NCI-H2107 treated with DMSO at 0.1 percent for 48 hours (cell line): ENCODE data around the gene MYO7B.
"Not testable (repeated sequence)": the region's sequence is repeated elsewhere in the genome, so short reads cannot be mapped to it uniquely, and the experiment has no call there.

ENCODE experiments used
- DNase-seq: peaks from one replicate; lab custom pipeline; 2025; ENCODE audit not compliant: unreplicated experiment; lab: John Stamatoyannopoulos, UW

The MYO7B gene

GRCh38 chr2:127523269-127523939 is 12.1 kb upstream of the MYO7B start:
- DNase-seq, result no peak

DNA sequence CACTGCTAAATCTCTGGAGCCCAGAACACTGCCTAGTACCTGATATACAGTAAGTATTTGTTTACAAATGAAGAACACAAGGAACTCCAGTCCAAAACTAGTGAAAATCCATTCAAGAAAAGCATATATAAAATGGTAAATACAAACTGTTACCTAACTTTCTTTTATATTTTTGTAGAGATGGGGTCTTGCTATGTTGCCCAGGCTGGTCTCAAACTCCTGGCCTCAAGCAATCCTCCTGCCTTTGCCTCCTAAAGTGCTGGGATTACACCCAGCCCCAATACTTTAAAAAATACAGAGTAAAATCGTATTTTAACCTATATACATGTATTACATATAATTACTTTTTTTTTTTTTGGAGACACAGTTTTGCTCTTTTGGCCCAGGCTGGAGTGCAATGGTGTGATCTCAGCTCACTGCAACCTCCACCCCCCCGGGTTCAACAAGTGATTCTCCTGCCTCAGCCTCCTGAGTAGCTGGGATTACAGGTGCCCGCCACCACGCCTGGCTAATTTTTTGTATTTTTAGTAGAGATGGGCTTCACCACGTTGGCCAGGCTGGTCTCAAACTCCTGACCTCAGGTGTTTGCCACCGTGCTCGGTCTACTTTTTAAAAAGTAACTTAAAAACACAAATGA is 11.2 kb upstream of the MYO7B start:
- DNase-seq, result not testable (repeated sequence)

GRCh38 chr2:127525691-127526131 is 9.8 kb upstream of the MYO7B start:
- DNase-seq, result no peak

- peak; percentile 95 for DNase-seq
Measured at GRCh38 chr2:127526132-127527000, 9.1 kb upstream of the MYO7B start, which contains the start of gene IWS1. IWS1 (minus strand) TSS chr2:127526489; CDS start chr2:127526208, 281 bp downstream.

- DNase-seq, result no peak
Measured at GRCh38 chr2:127527001-127527804, 8.3 kb upstream of the MYO7B start.

DNA sequence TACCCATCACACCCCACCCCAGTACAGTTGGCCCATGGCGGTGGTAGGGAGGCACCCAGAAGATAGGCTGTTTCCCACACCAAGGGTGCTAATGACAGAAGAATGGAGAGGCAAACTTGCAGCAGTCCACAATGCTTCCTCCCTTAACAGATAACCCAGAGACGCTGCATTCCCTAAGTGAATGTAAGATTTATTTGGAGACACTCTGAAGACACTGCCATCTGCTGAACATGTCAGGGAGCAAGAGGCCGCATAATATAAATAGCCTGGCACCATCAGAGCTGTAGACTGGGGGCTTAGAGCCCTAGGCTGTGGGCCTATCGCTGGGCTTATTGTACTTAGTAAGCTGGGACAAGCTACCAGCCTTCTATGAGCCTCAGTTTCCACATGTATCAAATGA is 7.0 kb upstream of the MYO7B start:
- no peak for DNase-seq

GRCh38 chr2:127529416-127529815 is 6.1 kb upstream of the MYO7B start:
- DNase-seq, result not testable (repeated sequence)

DNA sequence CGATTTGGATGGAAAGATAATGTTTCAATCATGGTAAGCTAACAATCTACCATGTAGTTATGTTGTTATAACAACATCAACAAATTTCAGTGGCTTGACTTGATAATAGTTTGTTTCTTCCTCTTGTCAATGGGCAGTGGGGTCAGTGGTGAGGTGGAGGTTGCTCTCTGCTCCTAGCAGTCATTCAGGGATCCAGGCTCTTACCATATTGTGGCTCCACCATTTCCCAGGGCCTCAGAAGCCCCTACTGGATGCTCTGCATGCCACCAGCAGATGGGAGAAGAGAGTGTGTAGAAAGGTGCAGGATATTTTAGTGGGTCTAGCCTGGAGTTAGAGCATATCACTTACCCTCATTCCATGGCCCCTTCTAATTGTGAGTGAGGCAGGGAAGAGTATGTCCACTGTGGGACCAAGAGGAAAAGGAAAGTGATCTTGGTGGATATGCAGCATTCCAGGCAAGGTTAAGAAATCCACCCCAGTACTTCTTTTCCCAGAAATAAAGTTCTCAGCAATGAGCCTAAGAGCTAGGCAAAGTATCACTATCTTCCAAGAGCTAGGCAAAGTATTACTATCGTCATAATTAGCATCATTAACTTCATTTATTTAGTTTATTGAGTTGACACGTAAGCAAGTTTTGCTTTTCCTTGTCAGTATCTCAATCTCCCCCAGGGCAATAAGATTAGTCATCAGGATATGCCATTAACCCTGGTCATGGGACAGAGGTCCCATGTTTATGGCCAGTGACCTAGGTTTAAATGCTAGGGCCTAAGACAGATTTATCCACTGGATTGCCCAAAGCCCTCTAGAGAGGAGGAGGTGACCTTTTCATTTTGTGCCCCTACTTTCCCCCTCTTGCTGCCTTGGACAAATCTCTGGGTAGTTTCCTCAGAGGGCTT is 5.0 kb upstream of the MYO7B start:
- DNase-seq, result no peak

- DNase-seq, result no peak
Measured at GRCh38 chr2:127531221-127531648, 4.2 kb upstream of the MYO7B start.

DNA sequence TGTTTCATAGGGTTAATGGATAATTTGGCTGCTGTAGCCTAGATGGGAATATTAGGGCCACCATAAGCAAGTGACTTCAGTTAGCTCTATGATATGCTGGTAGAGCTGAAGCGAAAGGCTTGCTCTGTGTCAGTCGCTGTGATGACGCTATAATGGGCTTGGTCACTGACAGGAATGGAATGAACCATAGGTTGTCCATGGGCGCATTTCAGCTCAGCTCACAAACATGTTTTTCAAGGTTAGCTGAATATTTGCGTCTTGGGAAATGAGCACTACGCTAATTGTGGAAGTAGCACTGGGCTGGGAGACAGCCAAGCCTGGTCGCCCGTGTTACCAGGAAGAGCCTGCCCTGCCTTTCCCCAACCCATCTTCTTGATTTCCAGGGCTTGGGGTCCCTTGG is 3.2 kb upstream of the MYO7B start:
- no peak for DNase-seq

DNA sequence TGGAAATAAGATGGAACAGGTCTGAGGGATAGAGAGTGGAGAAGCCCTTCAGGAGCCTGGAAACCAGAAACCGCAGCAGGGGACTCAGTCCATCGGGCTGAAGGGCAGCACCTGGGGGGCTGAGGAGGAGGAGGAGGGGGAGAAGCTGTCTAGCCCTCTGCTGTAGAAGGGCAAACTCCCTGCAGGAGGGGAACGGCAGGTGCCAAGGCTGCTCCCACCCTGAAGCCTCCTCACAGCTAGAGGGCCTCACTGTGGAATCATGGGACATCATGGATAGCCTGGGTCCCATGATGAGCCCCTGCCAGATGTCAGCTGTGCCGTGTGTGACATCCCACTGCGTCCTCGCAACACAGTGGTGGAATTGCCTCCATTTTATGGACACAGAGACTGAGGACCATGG is 435 bp downstream of the MYO7B start:
- no peak for DNase-seq

DNA sequence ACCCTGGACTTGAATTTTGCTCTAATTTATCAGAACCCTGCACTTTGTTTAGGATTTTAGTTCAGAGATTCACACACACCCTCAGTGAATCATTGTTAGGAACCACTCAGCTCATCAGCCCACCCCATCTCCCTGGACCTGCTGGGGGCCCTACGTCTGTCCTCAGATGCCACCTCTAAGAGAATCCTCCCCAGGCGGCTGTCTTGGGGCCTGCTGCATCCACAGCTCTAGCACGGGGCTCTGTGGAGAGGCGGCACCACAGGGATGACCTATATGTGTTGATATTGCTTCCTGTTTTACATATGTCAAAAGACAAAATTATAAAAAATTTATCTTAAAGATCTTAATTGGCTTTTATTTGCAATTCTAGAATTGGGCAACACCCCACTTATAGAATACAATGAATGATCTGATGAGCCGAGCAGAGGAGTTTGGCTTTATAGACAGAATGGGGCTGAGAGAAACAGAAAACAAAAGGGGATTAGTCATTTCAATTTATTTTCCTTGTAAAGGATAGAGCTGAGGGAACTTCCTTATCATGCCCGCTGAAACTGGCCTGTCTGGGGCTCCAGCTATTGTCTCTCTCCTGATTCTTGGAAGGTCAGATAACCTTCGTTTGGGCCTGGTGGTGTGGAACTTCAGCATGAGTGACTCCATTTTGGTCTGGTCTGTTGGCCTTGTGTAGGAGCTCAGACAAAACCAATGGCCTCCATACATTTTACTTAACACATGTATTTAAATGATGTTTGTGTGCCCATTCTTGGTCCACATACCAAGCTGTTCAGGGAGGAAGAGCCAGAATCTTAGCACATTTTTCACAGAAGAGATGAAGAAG is 1.4 kb downstream of the MYO7B start:
- no peak for DNase-seq

DNA sequence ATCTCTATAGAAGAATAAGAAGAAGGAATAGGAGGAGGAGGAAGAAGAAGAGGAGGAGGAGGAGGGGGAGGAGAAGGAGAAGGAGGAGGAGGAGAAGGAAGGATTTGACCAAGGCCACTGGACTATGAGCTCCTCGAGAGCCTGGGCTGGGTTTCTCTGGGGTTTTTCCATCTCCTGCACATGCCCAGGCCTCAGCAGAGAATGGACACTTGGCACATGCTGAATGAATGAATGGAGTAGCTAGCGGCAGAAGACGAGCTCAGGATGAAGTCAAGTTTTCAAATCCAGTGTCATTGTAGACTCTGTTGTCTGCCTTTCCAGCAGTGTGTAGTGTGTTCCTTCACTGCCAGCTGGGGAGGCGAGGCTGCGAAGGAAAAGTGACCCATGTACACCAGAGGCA is 2.2 kb downstream of the MYO7B start:
- no peak for DNase-seq

DNA sequence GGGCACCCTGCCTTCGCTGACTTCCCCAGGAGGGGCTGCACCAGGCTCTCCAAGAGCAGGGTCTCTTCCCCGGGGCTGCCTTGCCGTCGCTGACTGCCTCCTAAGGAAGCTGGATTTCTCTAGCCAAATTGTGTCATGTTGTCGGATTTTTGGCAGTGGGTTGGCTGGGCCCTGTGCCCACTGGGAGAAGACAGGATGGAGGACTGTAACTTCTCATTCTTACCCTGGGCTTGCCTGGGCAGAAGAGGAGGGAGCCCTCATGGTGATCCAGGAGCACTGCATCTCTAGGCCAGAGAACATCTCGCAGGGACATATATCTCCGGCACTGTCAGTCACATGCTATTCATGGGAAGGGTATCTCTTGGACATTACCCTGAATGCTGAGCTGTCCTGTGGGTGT is 6.3 kb downstream of the MYO7B start:
- DNase-seq, result no peak

DNA sequence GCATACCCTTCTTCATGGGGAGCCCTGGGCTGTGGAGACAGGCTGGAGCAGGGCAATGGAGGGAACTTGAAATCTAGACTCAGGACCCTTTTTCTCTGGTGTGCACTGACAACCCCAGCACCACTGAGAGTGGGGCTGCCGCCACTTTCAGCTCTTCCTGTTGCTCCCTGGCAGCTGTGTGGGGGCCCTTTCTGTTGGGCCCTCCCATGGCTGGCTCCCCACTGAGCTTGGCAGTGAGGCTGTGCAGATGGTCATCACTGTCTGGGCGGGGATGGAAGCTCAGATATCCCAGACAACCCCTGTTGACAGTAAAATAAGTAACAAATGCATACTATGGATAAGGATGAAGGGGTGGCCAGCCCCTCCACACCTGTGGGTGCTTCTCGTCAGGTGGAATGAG is 6.7 kb downstream of the MYO7B start:
- DNase-seq, result no peak

GRCh38 chr2:127543013-127543501 is 7.6 kb downstream of the MYO7B start:
- not testable (repeated sequence) for DNase-seq

GRCh38 chr2:127545189-127545588 is 9.7 kb downstream of the MYO7B start:
- DNase-seq, result no peak

- no peak for DNase-seq
Measured at GRCh38 chr2:127545796-127546195, 10.3 kb downstream of the MYO7B start.

DNA sequence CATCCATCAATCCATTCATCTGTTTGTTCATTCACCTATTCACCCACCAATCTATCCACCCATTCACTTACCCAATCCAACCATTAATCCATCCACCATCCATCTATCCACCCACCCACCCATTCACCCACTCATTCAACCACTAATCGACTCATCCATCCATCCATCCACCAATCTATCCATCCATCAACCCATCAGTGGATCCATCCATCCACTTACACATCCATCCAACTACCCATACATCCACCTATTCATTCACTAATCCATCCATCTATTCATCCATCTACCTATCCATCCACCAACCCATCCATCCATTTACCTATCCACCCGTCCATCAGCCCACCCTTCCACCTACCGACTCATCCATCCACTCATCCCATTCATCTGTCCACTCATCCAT is 11.3 kb downstream of the MYO7B start:
- no peak for DNase-seq
